BJ (cell line): Measurements from ENCODE around the gene COX7A2L. TPM values are rescaled to one million over a fixed set of nuclear protein-coding genes. Genes with fewer than 3 reads are reported as not detected.
"Not testable (repeated sequence)": the region's sequence is repeated elsewhere in the genome, so short reads cannot be mapped to it uniquely, and the experiment has no call there.

Experiments used
- CTCF ChIA-PET: fragments of 350-600 bp; formaldehyde crosslinking; extraction: SDS; loops from one replicate; lab custom pipeline; 2021; ENCODE audit warnings: antibody characterized with exemption, inconsistent platforms; lab: Yijun Ruan, JAX
- POLR2A ChIA-PET: fragments of 300-600 bp; sonication (Branson Sonifier 250); formaldehyde crosslinking; extraction: SDS; loops from one replicate; lab custom pipeline; 2021; ENCODE audit warnings: antibody characterized with exemption; lab: Charles Lee
- DNase-seq: peaks from one replicate; pipeline ENCODE4 v3.0.0-alpha.2; 2011; ENCODE audit warnings: low read depth
- H3K27me3 ChIP-seq: 2 replicates; pipeline ENCODE4 v1.6.0; 2011; ENCODE audit warnings: low read length; ENCODE audit not compliant: control insufficient read depth, insufficient read depth
- H3K36me3 ChIP-seq: 2 replicates; pipeline ENCODE4 v1.5.1; 2011; ENCODE audit warnings: low read length; ENCODE audit not compliant: control insufficient read depth, insufficient read depth
- H3K4me3 ChIP-seq: 2 replicates; pipeline ENCODE4 v1.5.1; 2011; ENCODE audit warnings: low read depth, mild to moderate bottlenecking, control low read depth, low read length
- polyA plus RNA-seq: library from polyadenylated mRNA; depleted of rRNA; stranded (reverse); fragments of >200 nt; gene quantifications from 2 replicates; pipeline ENCODE4 v1.2.3, GENCODE V29; 2011
- TF ChIP-seq, protein P1 (sequence below): IDR thresholded peaks from 2 replicates; pipeline ENCODE4 v1.5.1; 2011; ENCODE audit warnings: low read depth, mild to moderate bottlenecking, control low read depth, inconsistent platforms, low read length, moderate library complexity; ENCODE audit not compliant: insufficient read depth

Gene COX7A2L
- polyA plus RNA-seq, 1 experiment: 153 TPM

- CTCF ChIA-PET: interaction anchor here (0.7 kb wide), 1 partner anchor 180 kb away, joined by 4 read pairs; no protein-coding TSS in a partner anchor
Observed at GRCh38 chr2:42382144-42382543, 21.1 kb upstream of the COX7A2L start.

DNA sequence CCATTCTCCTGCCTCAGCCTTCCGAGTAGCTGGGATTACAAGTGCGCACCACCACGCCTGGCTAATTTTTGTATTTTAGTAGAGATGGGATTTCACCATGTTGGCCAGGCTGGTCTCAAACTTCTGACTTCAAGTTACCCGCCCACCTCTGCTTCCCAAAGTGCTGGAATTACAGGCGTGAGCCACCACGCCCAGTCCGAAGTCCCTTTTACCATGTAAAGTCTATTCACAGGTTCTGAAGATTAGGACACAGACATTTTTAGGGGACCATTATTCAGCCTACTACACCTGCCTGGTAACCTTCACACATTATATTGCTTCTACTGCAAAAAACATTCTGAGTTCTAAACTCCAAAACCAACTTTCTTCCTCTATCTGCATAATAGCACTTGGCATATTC is 19.0 kb upstream of the COX7A2L start:
- H3K4me3 ChIP-seq, H3K36me3 ChIP-seq, DNase-seq, H3K27me3 ChIP-seq, POLR2A ChIA-PET, CTCF ChIA-PET: not testable (repeated sequence)

More at GRCh38 chr2:42382144-42382543, 21.1 kb upstream of the COX7A2L start:
- TF ChIP-seq, protein P1, sequence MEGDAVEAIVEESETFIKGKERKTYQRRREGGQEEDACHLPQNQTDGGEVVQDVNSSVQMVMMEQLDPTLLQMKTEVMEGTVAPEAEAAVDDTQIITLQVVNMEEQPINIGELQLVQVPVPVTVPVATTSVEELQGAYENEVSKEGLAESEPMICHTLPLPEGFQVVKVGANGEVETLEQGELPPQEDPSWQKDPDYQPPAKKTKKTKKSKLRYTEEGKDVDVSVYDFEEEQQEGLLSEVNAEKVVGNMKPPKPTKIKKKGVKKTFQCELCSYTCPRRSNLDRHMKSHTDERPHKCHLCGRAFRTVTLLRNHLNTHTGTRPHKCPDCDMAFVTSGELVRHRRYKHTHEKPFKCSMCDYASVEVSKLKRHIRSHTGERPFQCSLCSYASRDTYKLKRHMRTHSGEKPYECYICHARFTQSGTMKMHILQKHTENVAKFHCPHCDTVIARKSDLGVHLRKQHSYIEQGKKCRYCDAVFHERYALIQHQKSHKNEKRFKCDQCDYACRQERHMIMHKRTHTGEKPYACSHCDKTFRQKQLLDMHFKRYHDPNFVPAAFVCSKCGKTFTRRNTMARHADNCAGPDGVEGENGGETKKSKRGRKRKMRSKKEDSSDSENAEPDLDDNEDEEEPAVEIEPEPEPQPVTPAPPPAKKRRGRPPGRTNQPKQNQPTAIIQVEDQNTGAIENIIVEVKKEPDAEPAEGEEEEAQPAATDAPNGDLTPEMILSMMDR: no peak
- Histone ChIP-seq H3K36me3 (no peaks in the 10 kb centered on the region), H3K4me3 (no peak overlapping the region), H3K27me3 (peaks cover 3% of the 10 kb centered on the region)
- POLR2A ChIA-PET: no interaction called here
- DNase-seq: no peak

DNA sequence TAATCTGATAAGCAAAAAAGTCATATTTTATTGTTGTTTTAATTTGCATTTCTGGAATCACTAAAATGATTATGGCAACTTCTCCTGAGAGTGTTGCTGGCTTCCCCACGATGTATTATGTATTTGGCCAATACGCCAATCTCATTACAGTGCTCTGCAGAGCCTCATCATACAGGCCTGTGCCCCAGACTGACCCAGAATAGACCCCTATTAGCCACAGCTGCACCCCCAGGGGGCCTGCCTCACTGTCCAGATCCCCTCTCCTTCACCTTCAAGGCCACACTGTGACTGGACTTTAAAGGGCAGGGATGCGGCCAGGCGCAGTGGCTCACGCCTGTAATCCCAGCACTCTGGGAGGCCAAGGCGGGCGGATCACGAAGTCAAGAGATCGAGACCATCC is 17.4 kb upstream of the COX7A2L start:
- POLR2A ChIA-PET: no interaction called here
- DNase-seq: no peak
- CTCF ChIA-PET: interaction anchor here (0.7 to 1.1 kb wide), 3 partner anchors 9 to 112 kb away, joined by 3 read pairs; no protein-coding TSS in a partner anchor
- Histone ChIP-seq H3K27me3 (peaks cover 5% of the 10 kb centered on the region), H3K36me3 (no peaks in the 10 kb centered on the region), H3K4me3 (no peak overlapping the region)
- TF ChIP-seq, protein P1: no peak

GRCh38 chr2:42376758-42377157 is 15.7 kb upstream of the COX7A2L start:
- Histone ChIP-seq H3K4me3 (no peak overlapping the region), H3K27me3 (peaks cover 3% of the 10 kb centered on the region), H3K36me3 (no peaks in the 10 kb centered on the region)
- CTCF ChIA-PET: no interaction called here
- TF ChIP-seq, protein P1: no peak
- DNase-seq: no peak
- POLR2A ChIA-PET: no interaction called here

DNA sequence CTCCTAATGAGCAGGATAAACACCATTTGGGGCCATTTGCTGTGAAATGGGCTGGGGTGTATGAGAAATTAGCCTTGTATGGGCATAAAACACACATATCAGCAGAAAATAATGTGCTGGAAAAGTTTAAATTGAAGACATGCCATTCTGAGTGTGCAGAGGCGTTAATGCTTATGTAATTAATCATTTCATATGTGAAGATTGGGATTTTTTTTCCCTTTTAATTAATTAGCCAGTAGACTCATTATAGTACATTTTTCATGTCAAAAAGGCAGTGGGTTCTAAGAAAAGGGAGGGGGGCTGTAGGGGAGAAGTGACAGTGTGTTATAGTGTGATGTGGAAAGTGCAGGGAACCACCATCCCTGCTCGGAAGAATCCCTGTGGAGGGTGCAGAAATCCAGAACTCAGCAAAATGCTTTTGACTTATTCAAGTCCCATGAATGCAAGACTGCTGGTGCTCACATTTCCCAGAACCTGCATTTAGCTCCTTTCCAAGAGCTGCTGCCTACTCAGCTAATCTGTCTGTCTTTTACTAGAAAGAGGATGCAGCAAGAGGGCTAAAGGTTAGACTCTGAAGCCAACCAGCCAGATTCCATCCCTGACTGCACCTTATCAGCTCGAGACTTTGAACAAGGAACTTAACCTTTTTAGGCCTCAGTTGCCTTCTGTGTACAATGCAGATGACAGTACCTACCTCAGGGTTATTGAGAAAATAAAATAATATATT is 11.6 kb upstream of the COX7A2L start:
- Histone ChIP-seq H3K4me3 (no peak overlapping the region), H3K36me3 (no peaks in the 10 kb centered on the region), H3K27me3 (peaks cover 5% of the 10 kb centered on the region)
- no peak for DNase-seq
- POLR2A ChIA-PET: no interaction called here
- TF ChIP-seq, protein P1: no peak
- CTCF ChIA-PET: interaction anchor here (0.7 kb wide), 1 partner anchor 121 kb away, joined by 3 read pairs; the partner anchor contains the start of gene KCNG3
